Ectodermal cell (in vitro differentiated cells): Measurements from ENCODE around the gene SH3BP5.

Experiments
- H3K27ac ChIP-seq: 2 replicates; pipeline ENCODE4 v1.7.0; 2013; ENCODE audit warnings: mild to moderate bottlenecking, low read depth, low read length; ENCODE audit not compliant: insufficient read depth, poor library complexity, severe bottlenecking
- H3K27me3 ChIP-seq: 2 replicates; pipeline ENCODE4 v1.7.0; 2013; ENCODE audit warnings: mild to moderate bottlenecking, low read length; ENCODE audit not compliant: insufficient read depth, control insufficient read depth, poor library complexity, severe bottlenecking
- H3K36me3 ChIP-seq: one replicate; pipeline ENCODE4 v1.7.0; 2013; ENCODE audit warnings: low read length; ENCODE audit not compliant: control insufficient read depth, insufficient read depth
- H3K4me1 ChIP-seq: one replicate; pipeline ENCODE4 v1.7.0; 2013; ENCODE audit warnings: low read length; ENCODE audit not compliant: control insufficient read depth, insufficient read depth
- H3K4me3 ChIP-seq: 2 replicates; pipeline ENCODE4 v1.7.0; 2013; ENCODE audit warnings: low read depth, low read length, control low read depth; ENCODE audit not compliant: insufficient read depth
- H3K9me3 ChIP-seq: 2 replicates; pipeline ENCODE4 v1.7.0; 2013; ENCODE audit warnings: mild to moderate bottlenecking, low read length, moderate library complexity; ENCODE audit not compliant: control insufficient read depth
- WGBS, 2 experiments: methylation state at CpG; one replicate each; pipeline ENCODE4 v1.1.7; 2013; ENCODE audit warnings: missing lambda C conversion rate in 2 of 2; 5-methylcytosine and 5-hydroxymethylcytosine counted together

The SH3BP5 gene

DNA sequence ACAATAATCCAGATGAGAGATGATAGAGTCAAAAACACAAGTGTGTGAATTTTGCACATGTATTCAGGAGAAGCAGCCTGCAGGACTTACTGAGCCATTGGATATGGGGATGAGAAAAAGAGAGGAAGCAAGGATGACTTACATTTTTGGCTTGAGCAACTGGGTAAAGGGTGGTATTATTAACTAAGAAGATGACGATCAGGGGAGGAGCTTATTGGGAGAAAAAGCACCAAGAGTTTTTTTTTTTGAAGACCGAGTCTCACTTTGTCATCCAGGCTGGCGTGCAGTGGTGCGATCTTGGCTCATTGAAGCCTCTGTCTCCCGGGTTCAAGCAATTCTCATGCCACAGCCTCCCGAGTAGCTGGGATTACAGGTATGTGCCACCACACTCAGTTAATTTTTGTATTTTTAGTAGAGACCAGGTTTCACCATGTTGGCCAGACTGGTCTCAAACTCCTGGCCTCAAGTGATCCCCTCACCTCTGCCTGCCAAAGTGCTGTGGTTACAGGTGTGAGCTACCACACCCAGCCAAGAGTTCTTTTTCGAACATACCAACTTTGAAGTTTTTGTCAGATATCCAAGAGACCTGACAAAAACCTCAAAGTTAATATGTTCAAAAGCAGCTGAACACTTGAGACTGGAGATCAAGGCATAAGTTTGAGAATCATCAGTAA is 14.8 kb upstream of the SH3BP5 start:
- Histone ChIP-seq H3K9me3 (no peaks in the 10 kb centered on the region), H3K4me3 (no peak overlapping the region), H3K36me3 (no peaks in the 10 kb centered on the region), H3K4me1 (no peaks in the 10 kb centered on the region), H3K27me3 (no peaks in the 10 kb centered on the region), H3K27ac (no peak overlapping the region)
- WGBS, 2 experiments: 93 to 94% methylated on average over 7 of the region's 7 CpGs

DNA sequence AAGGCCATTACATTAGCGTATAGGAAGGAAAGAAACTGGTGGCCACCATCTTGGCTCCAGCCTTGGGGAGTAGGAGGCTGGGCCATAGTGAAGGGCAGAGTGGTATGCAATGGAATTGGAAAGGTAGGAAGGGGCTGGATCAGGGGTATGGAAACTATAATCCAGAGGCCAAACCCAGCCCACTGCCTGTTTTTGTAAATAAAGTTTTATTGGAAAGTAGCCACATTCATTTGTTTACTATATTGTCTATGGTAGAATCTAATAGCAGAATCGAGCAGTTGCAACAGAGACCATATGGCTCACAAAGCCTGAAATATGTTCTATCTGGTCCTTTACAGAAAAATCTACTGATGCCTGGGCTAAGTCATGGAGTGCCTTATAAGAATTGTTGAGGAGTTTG is 14.1 kb upstream of the SH3BP5 start:
- H3K27ac ChIP-seq: no peak overlapping the region
- WGBS, 2 experiments: 87 to 91% methylated on average over 2 of the region's 2 CpGs
- no peaks in the 10 kb centered on the region for H3K4me1 ChIP-seq
- H3K4me3 ChIP-seq: no peak overlapping the region
- no peaks in the 10 kb centered on the region for H3K9me3 ChIP-seq
- H3K27me3 ChIP-seq: no peaks in the 10 kb centered on the region
- H3K36me3 ChIP-seq: no peaks in the 10 kb centered on the region

DNA sequence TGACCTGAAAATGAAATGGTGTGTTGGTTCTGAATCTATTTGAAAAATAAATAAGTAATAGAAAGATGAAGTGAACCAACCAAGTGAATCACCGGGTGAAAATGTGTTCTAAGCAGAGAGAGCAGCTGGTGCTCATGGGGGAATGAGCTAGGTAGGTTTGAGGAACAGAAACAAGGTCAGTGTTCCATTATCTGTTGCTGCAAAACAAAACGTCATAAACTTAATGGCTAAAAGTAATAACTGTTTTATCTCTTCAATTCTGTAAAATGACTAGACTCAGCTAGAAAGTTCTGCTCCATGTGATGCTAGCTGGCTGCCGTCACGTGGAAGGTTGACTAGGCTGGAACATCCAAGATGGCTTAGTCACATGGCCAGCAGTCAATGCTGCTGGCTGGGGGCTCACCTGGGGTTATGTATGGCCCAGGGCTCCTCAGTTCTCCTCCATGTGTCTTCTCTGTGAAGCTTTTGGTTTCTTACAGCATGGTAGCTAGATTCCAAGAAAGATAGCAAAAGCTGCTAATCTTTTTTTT is 13.3 kb upstream of the SH3BP5 start:
- Histone ChIP-seq H3K27ac (no peak overlapping the region), H3K9me3 (no peaks in the 10 kb centered on the region), H3K27me3 (no peaks in the 10 kb centered on the region), H3K4me1 (no peaks in the 10 kb centered on the region), H3K4me3 (no peak overlapping the region), H3K36me3 (no peaks in the 10 kb centered on the region)
- 92 to 97% methylated on average over 4 of the region's 4 CpGs for WGBS, 2 experiments

GRCh38 chr3:15345066-15345607 is 12.8 kb upstream of the SH3BP5 start:
- WGBS, 2 experiments: 86 to 88% methylated on average over 4 of the region's 4 CpGs
- H3K4me3 ChIP-seq: no peak overlapping the region
- H3K27me3 ChIP-seq: no peaks in the 10 kb centered on the region
- no peak overlapping the region for H3K27ac ChIP-seq
- no peaks in the 10 kb centered on the region for H3K4me1 ChIP-seq
- no peaks in the 10 kb centered on the region for H3K36me3 ChIP-seq
- no peaks in the 10 kb centered on the region for H3K9me3 ChIP-seq

DNA sequence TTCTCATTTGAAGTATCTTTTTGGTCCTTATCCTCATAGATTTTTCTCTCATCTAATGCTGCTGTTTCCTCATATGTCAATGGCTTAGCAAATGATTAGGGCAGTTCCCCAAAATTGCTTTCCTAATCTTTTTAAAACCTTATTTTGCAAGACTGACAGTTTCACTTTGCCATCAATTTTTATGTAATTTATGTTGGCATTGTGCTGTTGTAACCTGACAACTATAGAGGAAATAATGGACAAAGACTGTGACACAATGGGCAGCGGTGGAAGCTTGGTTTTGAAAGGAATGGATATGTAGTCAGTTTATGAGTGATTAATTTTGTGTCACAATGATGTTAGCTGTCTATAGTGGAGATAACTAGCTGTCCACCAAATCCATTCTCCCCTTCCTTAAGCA is 10.6 kb upstream of the SH3BP5 start:
- H3K9me3 ChIP-seq: no peaks in the 10 kb centered on the region
- H3K27me3 ChIP-seq: no peaks in the 10 kb centered on the region
- H3K4me1 ChIP-seq: no peaks in the 10 kb centered on the region
- H3K27ac ChIP-seq: no peak overlapping the region
- WGBS, 2 experiments: 92 to 96% methylated on average over 1 of the region's 1 CpG
- no peak overlapping the region for H3K4me3 ChIP-seq
- H3K36me3 ChIP-seq: no peaks in the 10 kb centered on the region

GRCh38 chr3:15342246-15342645 is 9.9 kb upstream of the SH3BP5 start:
- Histone ChIP-seq H3K27me3 (no peaks in the 10 kb centered on the region), H3K36me3 (no peaks in the 10 kb centered on the region), H3K4me3 (no peak overlapping the region), H3K9me3 (no peaks in the 10 kb centered on the region), H3K4me1 (no peaks in the 10 kb centered on the region), H3K27ac (no peak overlapping the region)
- WGBS, 2 experiments: 91 to 92% methylated on average over 3 of the region's 3 CpGs

- Histone ChIP-seq H3K4me1 (no peaks in the 10 kb centered on the region), H3K9me3 (no peaks in the 10 kb centered on the region)
- WGBS, 2 experiments: 88 to 89% methylated on average over 5 of the region's 6 CpGs
These were observed 8.8 kb upstream of the SH3BP5 start for GRCh38 chr3:15341030-15341726.

DNA sequence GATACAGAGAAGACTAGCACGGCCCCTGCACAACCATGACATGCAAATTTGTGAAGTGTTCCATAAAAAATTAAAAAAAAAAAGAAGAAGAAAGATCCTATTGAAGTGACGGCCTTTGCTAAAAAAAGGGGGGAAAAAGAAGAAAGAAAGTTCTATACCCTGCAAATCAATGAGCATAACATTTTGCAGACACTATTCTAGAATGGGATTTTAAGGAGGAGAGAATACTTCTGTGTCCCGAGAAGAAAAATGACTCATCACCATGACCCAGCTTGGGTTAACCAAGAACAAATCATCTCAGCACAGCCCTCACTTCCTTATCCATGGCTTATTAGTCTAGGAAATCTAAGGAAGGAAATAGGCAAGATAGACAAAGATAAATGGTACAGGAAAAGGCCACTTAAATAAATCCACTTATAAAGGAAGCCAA is 7.4 kb upstream of the SH3BP5 start:
- Histone ChIP-seq H3K9me3 (no peaks in the 10 kb centered on the region), H3K4me3 (no peak overlapping the region), H3K27me3 (no peaks in the 10 kb centered on the region), H3K36me3 (no peaks in the 10 kb centered on the region), H3K27ac (no peak overlapping the region), H3K4me1 (no peaks in the 10 kb centered on the region)
- WGBS, 2 experiments: 88 to 93% methylated on average over 2 to 3 of the region's 3 CpGs

More at GRCh38 chr3:15341030-15341726, 8.8 kb upstream of the SH3BP5 start:
- Histone ChIP-seq H3K27ac (no peak overlapping the region), H3K27me3 (no peaks in the 10 kb centered on the region), H3K4me3 (no peak overlapping the region), H3K36me3 (no peaks in the 10 kb centered on the region)

DNA sequence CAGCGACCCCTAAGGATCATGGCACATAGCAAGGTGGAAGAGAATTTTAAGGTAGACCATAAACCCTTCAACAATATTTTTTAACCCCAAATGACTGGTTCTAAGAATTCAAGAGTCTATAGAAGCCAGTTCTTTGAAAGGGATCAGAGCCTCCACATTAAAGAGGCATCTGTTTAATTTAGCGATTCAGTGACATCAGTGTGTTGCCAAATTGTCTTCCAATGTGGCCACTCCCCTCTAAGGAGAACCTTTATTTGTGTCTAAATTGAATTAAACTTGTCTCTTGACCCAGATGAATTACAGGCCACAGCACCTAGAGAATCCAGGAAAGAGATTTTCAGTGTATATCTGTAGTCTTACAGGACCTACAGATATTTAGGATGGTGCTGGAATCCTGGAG is 6.6 kb upstream of the SH3BP5 start:
- 85 to 95% methylated on average over 2 of the region's 2 CpGs for WGBS, 2 experiments
- Histone ChIP-seq H3K9me3 (no peaks in the 10 kb centered on the region), H3K4me1 (no peaks in the 10 kb centered on the region), H3K4me3 (no peak overlapping the region), H3K36me3 (no peaks in the 10 kb centered on the region), H3K27me3 (peaks cover 2% of the 10 kb centered on the region), H3K27ac (no peak overlapping the region)

DNA sequence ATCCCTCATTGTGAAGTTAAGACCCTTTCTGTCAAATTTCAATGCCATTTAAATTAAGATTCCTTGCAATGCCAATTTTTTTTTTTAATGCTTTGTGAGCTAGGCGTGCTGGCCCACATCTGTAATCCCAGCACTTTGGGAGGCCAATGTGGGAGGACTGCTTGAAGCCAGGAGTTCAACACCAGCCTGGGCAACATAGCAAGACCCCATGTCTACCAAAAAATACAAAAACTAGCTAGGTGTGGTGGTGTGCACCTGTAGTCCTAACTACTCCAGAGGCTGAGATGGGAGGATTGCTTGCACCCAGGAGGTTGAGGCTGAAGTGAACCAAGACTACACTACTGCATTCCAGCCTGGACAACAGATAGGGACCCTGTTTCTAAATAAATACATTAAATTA is 5.6 kb upstream of the SH3BP5 start:
- H3K27me3 ChIP-seq: peaks cover 12% of the 10 kb centered on the region
- no peaks in the 10 kb centered on the region for H3K4me1 ChIP-seq
- no peaks in the 10 kb centered on the region for H3K36me3 ChIP-seq
- WGBS, 2 experiments: 92 to 100% methylated on average over 1 of the region's 1 CpG
- H3K27ac ChIP-seq: no peak overlapping the region
- H3K9me3 ChIP-seq: no peaks in the 10 kb centered on the region
- H3K4me3 ChIP-seq: no peak overlapping the region
